Activated naive CD8-positive, alpha-beta T cell treated with anti-CD3 and anti-CD28 coated beads for 36 hours (primary cell): ENCODE measurements around the gene MAPK8IP1. TPM values are rescaled to one million over a fixed set of nuclear protein-coding genes. Genes with fewer than 3 reads are reported as not detected.

Source experiments
- DNase-seq: peaks from one replicate; pipeline ENCODE4 v3.0.0; 2021
- H3K27ac Mint-ChIP-seq: one replicate; pipeline ENCODE4 v1.8.0; 2022; ENCODE audit warnings: mild to moderate bottlenecking, moderate library complexity, mixed read lengths
- H3K27me3 Mint-ChIP-seq: one replicate; pipeline ENCODE4 v1.8.0; 2022; ENCODE audit warnings: mild to moderate bottlenecking, mixed read lengths
- H3K36me3 Mint-ChIP-seq: one replicate; pipeline ENCODE4 v1.8.0; 2021; ENCODE audit warnings: mild to moderate bottlenecking, mixed read lengths
- H3K4me1 Mint-ChIP-seq: one replicate; pipeline ENCODE4 v1.8.0; 2021; ENCODE audit warnings: mixed read lengths
- H3K4me3 Mint-ChIP-seq: one replicate; pipeline ENCODE4 v1.8.0; 2022; ENCODE audit warnings: mild to moderate bottlenecking, moderate library complexity, mixed read lengths
- H3K9me3 Mint-ChIP-seq: one replicate; pipeline ENCODE4 v1.8.0; 2022; ENCODE audit warnings: mixed read lengths
- total RNA-seq, 2 experiments: library from RNA; stranded (reverse); gene quantifications; one replicate each; pipeline ENCODE4 v1.2.3, GENCODE V29; 2021

The MAPK8IP1 gene
- total RNA-seq, 2 experiments from 2014 or later: 0.54 to 0.56 TPM

DNA sequence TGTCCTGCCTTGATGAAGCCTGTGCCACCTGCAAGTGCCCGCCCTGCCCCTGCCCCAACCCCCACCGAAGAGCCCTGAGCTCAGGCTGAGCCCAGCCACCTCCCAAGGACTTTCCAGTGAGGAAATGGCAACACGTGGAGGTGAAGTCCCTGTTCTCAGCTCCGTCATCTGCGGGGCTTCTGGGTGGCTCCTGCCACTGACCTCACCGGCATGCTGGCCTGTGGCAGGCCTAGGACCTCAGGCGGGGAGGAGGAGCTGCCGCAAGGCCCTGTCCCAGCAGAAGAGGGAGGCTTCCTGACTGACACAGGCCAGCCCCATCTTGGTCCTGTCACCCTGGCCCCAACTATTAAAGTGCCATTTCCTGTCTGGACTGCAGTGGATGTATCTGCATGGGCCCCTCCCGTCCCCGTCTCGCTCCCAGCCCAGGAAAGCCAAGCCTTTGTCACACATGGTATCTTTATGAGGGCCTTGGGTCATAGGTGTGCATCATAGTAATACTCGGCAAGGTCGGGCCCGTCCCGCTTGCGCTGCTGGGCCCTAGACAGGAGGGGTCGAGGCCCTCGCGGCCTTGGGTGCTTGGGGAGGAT lies 20.7 kb downstream of the MAPK8IP1 start:
- no peak for DNase-seq
- peaks cover 2% of the 10 kb centered on the region for H3K27me3 Mint-ChIP-seq
- no peak overlapping the region for H3K27ac Mint-ChIP-seq
- H3K4me1 Mint-ChIP-seq: peaks cover 3% of the 10 kb centered on the region
- H3K36me3 Mint-ChIP-seq: no peaks in the 10 kb centered on the region
- H3K9me3 Mint-ChIP-seq: no peaks in the 10 kb centered on the region
- H3K4me3 Mint-ChIP-seq: no peak overlapping the region

DNA sequence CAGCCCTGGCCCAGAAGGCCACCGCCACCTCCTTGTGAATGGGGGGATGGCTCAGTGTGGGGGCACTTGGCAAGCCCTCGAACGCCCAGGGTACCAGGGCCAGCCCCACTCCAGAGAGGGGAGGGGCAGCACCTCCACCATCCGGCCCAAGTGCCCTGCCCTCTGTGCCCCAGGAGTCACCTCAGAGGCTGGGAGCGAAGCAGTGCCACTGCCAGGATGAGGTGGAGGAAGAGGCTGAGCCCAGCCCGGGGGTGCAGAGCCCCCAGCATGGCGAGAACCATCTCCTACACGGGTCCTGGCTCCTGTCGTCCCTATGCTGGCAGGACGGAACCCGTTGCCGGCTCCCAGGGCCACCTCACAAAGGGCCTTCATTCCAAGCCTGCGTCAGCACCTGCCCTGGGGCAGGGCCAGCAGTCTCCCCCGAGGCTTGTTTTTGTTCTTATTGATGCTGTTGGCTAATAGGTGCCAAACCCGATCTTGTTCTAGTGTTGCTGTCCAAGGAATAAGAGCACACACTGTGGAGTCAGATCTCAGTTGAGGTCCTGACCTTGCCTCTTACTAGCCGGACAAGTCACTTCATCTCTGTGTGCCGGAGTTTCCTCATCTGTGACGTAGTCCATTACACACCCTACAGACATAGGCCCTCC lies 21.6 kb downstream of the MAPK8IP1 start, which contains the start of gene FREY1:
FREY1 (minus strand) TSS at position 307 of the 647 bp plus-strand sequence; CDS start at position 281, 26 bp downstream.
- H3K9me3 Mint-ChIP-seq: no peaks in the 10 kb centered on the region
- no peak within 1 kb of the TSS for H3K27ac Mint-ChIP-seq
- peaks cover 3% of the 10 kb centered on the region for H3K4me1 Mint-ChIP-seq
- no peak within 1 kb of the TSS for H3K4me3 Mint-ChIP-seq
- DNase-seq: no peak
- H3K27me3 Mint-ChIP-seq: no peaks in the 10 kb centered on the region
- H3K36me3 Mint-ChIP-seq: no peaks in the 10 kb centered on the region

DNA sequence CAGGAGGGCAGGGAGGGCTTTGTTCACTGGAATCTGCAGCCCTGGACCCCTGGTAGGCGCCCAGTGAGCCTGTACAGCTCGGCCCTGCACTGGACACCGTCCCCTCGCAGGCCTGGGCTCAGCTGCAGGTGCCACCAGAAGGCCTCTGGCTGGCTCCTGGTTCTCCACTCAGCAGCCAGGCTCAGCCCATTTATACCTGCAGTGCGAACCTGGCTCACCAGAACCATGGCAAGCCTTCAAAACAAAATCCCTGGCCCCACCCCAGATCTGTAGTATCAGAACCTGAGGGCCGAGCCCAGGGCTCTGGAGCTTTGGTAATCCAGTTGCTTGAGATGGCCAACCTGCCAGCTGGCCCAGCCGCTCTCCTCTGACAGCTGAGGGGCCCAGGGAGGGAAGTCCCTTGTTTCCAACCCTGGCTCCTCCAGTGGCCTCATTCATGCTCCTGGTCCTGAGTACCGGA lies 22.5 kb downstream of the MAPK8IP1 start:
- H3K27ac Mint-ChIP-seq: no peak overlapping the region
- H3K9me3 Mint-ChIP-seq: no peaks in the 10 kb centered on the region
- peaks cover 3% of the 10 kb centered on the region for H3K4me1 Mint-ChIP-seq
- H3K27me3 Mint-ChIP-seq: no peaks in the 10 kb centered on the region
- no peaks in the 10 kb centered on the region for H3K36me3 Mint-ChIP-seq
- no peak overlapping the region for H3K4me3 Mint-ChIP-seq
- DNase-seq: no peak

DNA sequence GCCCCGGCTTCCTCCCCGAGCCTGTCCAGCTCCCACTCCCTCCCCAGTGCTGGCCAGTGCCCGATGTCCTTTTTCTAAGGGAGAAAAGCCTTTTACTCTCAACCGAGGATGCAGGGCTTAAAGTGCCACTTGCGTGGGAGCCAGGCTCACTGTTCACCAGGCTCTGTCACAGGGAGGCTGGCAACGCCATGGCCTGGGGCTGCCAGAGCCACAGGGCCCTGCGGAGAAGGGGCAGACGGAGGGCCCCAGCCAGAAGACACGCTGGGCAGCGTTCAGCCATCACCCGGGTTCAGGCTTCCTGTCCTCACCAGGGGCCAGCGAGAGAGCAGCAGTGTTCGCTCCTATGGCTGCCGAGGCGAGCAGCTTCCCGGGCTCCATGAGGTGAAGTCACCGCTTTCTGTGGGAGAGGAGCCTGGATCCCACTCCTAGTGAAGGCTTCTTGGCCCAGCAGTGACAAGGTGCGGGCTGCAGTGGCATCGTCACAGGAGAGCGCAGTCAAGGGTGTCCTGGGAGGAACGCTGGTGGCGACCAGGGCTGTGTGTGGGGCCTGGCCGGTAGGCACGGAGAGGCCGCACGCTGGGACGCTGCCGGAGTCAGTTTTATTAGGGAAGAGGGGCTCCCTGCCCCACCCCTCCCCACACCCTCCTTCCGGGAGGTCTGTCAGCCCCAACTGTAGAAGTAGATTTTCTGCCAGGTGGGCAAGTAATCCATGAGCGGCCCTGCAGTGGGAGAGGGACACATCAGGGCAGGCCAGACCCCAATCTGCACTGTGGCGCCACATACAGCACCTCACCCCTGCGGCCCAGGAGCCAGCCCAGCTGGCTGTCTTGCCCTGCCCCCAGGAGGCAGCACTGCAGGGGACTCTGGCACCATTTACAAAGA lies 24.4 kb downstream of the MAPK8IP1 start:
- no peaks in the 10 kb centered on the region for H3K9me3 Mint-ChIP-seq
- H3K4me3 Mint-ChIP-seq: no peak overlapping the region
- no peaks in the 10 kb centered on the region for H3K27me3 Mint-ChIP-seq
- no peak overlapping the region for H3K27ac Mint-ChIP-seq
- peaks cover 3% of the 10 kb centered on the region for H3K36me3 Mint-ChIP-seq
- H3K4me1 Mint-ChIP-seq: peaks cover 3% of the 10 kb centered on the region
- no peak for DNase-seq

DNA sequence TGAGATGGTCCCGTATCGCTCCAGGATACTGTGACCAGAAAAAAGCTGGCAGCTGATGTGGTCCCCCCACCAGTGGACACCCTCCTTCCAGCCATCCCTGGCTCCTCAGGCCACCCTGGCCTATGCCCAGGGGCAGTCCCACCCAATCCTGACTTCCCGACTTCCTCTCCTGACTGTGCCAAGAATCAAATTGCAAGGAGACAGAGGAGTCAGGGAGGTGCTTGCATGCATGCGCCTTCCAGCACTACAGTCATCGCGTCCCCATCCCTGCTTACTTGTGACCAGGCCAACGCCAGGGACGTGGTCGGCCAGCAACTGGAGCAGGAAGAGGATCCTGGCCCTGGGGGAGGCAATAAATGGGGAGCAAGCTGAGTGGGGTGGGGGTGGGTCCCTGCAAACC lies 25.2 kb downstream of the MAPK8IP1 start:
- Mint-ChIP-seq H3K4me1 (peaks cover 5% of the 10 kb centered on the region), H3K36me3 (peaks cover 5% of the 10 kb centered on the region), H3K27ac (no peak overlapping the region), H3K4me3 (no peak overlapping the region), H3K9me3 (no peaks in the 10 kb centered on the region), H3K27me3 (no peaks in the 10 kb centered on the region)
- no peak for DNase-seq

DNA sequence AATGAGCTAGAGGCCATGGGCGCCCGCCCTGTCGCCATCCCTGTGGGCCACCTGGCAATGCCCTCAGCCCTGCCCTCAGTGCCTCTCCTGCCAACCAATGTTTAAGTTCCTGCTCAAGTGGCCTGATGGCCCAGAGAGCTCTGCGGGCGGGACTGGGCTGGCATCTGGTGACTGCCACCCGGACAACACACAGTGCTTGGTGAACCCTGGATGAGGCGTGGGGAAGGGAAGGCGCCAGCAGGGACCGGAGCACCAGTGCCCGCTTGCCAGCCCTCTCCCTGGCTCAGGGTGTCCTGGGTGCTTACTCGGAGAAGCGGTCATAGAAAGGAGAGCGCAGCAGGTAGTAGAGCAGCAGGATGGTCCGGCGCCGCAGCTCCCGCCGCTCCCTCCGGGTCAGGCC lies 28.1 kb downstream of the MAPK8IP1 start:
- DNase-seq: no peak
- Mint-ChIP-seq H3K27me3 (no peaks in the 10 kb centered on the region), H3K27ac (peak overlapping the region; percentile 60), H3K4me1 (peaks cover 9% of the 10 kb centered on the region), H3K9me3 (no peaks in the 10 kb centered on the region), H3K36me3 (peaks cover 5% of the 10 kb centered on the region), H3K4me3 (no peak overlapping the region)

DNA sequence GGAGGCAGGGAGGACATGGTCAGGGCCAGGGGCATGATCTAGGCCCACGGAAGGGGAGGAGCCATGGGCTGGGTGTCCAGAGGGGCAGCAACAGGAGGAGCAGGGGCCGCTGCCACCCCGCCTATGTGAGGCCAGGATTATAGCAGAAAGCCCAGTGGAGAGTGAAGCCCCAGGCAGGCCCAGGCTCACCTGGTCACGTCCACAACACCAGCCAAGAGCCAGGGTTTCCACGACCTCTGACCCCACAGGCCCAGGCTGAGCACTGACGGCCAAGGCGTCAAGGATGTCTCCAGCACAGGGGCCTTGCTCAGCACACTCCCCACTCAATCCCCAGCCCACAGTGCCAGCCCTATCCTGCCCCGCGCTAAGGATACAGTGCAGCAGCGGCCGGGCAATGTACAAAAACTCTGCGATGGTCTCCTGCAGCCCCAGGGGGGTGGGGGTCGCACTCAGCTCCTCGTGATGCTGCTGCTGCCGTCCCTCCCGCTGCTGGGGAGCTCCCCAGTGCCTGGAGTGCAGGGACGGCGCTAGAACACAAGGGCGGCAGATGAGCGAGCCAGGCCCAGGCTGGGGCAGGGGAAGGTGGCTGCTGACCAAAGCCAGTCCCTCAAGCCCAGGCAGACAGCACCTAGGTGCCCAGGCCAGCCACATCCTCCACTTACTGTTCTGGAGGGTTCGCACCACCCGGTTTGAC lies 28.6 kb downstream of the MAPK8IP1 start:
- H3K9me3 Mint-ChIP-seq: no peaks in the 10 kb centered on the region
- peak overlapping the region; percentile 60 for H3K27ac Mint-ChIP-seq
- H3K4me3 Mint-ChIP-seq: no peak overlapping the region
- H3K36me3 Mint-ChIP-seq: peaks cover 5% of the 10 kb centered on the region
- peaks cover 11% of the 10 kb centered on the region for H3K4me1 Mint-ChIP-seq
- DNase-seq: no peak
- H3K27me3 Mint-ChIP-seq: no peaks in the 10 kb centered on the region

DNA sequence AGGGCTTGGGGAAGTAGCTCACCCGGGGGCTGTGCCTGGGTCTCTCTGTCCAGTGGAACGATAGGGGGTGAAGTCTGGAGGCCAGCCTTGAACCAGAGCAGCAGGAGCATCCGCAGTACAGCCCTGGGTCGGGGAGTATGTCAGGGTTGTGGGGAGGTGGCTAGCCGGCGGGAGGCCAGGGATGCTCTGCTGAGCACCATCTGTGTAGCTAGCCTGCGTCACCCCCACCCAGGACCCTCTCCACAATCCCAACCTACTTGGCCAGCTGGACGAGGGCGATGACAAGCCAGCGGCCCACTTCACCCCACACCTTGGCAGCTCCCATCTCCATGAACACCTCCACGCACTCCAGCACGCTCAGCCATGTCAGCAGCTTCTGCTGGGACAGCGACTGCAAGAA lies 30.0 kb downstream of the MAPK8IP1 start:
- Mint-ChIP-seq H3K9me3 (no peaks in the 10 kb centered on the region), H3K36me3 (peaks cover 5% of the 10 kb centered on the region), H3K4me3 (no peak overlapping the region), H3K4me1 (peaks cover 14% of the 10 kb centered on the region), H3K27me3 (no peaks in the 10 kb centered on the region), H3K27ac (no peak overlapping the region)
- no peak for DNase-seq

DNA sequence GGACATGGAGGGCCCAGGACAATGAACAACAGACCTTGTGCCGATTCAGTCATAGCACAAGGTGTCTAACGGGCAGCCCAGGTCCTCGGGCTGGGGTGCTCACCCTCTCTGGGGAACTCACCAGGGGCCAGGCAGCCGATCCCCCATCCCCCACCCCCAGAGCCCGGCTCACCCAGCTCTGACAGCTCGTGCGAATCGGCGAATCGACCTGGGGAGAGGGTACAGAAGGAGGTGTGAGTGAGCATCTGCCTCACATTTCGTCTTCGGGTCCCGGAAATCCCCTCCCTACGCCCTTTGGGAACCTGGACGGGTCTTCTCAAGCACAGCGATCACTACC lies 31.8 kb downstream of the MAPK8IP1 start:
- Mint-ChIP-seq H3K27me3 (no peaks in the 10 kb centered on the region), H3K36me3 (peaks cover 5% of the 10 kb centered on the region), H3K4me3 (peak overlapping the region; percentile 91), H3K4me1 (peaks cover 17% of the 10 kb centered on the region), H3K27ac (peak overlapping the region; percentile 94), H3K9me3 (no peaks in the 10 kb centered on the region)
- no peak for DNase-seq

DNA sequence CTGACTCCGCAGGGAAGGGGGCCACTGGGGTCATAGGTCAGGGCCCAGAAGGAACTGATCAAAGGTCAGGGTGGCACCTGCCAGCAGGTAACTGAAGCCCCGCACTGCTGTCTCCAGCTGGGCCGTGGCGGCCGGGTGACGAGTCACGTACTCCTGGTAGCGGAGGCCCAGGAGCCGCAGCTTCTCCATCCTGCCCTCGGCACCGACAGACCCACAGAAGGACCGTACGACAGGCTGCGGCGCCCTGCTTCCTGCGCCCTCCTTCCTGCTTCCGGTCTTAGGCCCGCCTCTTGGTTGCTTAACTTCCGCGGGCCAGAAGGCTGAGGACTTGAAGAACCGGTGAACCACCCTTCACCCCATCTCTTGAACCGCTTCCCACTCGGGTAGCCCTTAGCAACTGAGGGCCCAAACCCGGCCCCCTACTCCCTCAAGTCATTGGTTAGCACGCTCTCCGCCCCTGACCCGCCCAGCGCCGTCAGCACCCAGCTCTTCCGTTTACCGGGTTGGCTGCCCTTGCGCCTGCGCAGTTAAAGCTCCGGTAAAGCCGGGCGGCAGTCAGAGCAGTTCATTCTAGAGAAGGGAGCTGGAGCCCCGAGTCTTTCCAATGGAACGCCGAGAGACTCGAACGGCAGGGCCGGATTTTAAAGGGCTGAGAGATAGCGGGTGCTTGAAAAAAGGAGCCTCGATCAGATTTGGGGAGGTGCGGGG lies 32.3 kb downstream of the MAPK8IP1 start, which contains the start of gene PEX16:
PEX16 (minus strand) TSS at position 255 of the 708 bp plus-strand sequence; CDS start at position 189, 66 bp downstream.
- H3K4me1 Mint-ChIP-seq: peaks cover 17% of the 10 kb centered on the region
- H3K27ac Mint-ChIP-seq: peak within 1 kb of the TSS; percentile 94
- peak within 1 kb of the TSS; percentile 91 for H3K4me3 Mint-ChIP-seq
- peak; percentile 97 for DNase-seq
- peaks cover 5% of the 10 kb centered on the region for H3K36me3 Mint-ChIP-seq
- no peaks in the 10 kb centered on the region for H3K27me3 Mint-ChIP-seq
- H3K9me3 Mint-ChIP-seq: no peaks in the 10 kb centered on the region

DNA sequence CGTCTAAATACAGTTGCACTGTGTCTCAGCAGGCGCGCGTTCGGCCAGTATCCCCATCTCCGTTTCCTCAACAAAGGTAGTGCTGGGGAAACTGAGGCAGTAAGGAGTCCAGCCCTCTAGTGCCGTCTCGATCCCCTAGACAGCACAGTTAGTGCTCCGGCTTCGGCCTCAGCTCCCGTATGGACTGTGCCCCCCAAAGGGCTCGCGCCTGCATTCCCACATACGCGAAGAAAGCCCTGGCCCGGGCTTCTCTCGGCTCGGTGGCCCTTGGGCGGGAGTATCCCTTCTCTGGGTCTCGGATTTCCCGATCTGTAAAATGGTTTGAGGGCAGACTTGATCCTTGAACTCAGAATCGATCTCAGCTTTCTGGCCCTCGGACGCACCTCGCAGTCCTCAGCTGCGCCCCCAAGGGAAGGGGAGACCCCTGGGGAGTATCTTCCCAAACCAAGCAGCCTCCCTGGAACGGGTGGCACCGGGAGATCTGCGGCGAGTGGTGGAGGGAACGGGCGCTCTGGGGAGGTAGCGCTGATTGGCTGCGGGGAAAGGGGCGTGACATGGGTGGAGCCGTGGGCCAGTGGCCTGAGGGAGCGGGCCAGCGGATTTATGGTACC lies 33.0 kb downstream of the MAPK8IP1 start:
- peaks cover 17% of the 10 kb centered on the region for H3K4me1 Mint-ChIP-seq
- H3K27me3 Mint-ChIP-seq: peaks cover 4% of the 10 kb centered on the region
- peak overlapping the region; percentile 91 for H3K4me3 Mint-ChIP-seq
- peak; percentile 72 for DNase-seq
- H3K36me3 Mint-ChIP-seq: peaks cover 5% of the 10 kb centered on the region
- no peaks in the 10 kb centered on the region for H3K9me3 Mint-ChIP-seq
- peak overlapping the region; percentile 94 for H3K27ac Mint-ChIP-seq

DNA sequence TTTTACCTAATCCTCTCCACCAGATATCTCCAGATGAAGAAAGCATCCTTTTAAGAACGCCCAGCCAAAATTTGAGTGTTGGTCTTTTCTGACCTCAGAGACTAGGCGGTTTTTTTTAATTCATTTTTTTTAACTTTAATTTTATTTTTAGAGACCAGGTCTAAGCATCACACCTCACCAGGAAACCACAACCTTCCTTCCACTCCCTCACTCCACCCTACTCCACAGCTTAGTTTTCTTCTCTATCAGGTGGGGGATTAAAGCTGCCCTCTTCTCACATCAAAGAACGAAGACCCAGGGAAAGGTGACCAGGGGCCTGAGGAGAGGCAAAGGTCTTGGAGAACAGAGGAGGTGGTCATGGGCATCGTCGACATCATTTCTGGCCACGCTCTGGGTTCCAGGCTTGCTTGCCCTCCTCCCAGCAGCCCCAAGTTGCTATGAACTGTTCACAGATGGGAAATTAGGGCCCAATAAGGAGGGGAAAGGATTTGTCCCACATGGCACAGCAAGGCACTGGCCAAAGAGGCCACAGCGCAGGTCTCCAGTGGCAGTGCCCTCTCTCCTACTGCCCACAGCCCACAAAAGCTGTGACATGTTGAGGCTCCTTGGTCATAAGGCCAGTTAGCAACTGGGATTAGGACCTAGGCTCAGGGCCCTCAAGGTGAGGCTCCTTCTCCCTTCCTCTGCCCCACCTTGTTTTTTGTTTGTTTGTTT lies 33.7 kb downstream of the MAPK8IP1 start:
- no peak for DNase-seq
- Mint-ChIP-seq H3K27me3 (peaks cover 4% of the 10 kb centered on the region), H3K36me3 (peaks cover 5% of the 10 kb centered on the region), H3K4me1 (peaks cover 17% of the 10 kb centered on the region), H3K27ac (peak overlapping the region; percentile 94), H3K4me3 (peak overlapping the region; percentile 91), H3K9me3 (no peaks in the 10 kb centered on the region)

DNA sequence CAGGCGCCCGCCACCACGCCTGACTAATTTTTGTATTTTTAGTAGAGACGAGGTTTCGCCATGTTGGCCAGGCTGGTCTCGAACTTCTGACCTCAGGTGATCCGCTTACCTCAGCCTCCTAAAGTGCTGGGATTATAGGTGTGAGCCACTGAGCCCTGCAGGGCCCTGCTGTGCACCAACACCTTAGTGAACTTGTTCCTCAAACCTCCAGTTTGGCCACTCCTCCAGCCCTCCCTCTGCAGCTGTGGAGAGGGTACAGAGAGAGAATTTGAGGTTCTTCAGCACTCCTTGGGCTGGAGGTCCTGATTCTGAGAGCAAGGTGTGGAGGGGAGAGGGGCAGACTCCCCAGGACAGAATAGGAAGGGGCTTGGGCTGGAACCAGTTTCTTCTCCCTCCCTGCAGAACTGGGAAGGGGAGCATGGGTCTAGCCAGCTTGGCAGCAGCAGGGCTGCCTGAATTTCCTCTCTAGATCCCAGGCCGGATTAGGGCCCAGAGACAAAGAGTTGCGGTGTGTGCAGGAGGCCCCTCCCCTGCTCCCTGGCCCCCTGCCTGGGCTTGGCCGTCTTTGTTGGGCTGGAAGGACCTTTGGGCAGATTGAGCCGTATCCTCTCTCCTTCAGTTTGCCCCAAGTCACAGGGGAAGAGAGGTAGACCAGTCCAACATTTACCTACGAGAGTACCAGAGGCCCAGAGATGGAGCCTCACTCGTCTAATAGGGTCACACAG lies 34.5 kb downstream of the MAPK8IP1 start:
- no peak for DNase-seq

More for the DNA sequence above, 34.5 kb downstream of the MAPK8IP1 start:
- H3K36me3 Mint-ChIP-seq: peaks cover 2% of the 10 kb centered on the region
- H3K4me3 Mint-ChIP-seq: no peak overlapping the region
- H3K9me3 Mint-ChIP-seq: no peaks in the 10 kb centered on the region
- H3K27me3 Mint-ChIP-seq: peaks cover 4% of the 10 kb centered on the region
- H3K4me1 Mint-ChIP-seq: peaks cover 17% of the 10 kb centered on the region
- no peak overlapping the region for H3K27ac Mint-ChIP-seq
